Hematopoietic multipotent progenitor cell treated with erythropoietin and hydrocortisone succinate and interleukin-3 and kit ligand, for 15 days (in vitro differentiated cells): ENCODE data around the gene EPHB2.
"Not testable (repeated sequence)": the region's sequence is repeated elsewhere in the genome, so short reads cannot be mapped to it uniquely, and the experiment has no call there.

Experiments used
- DNase-seq: peaks from one replicate; pipeline ENCODE4 v3.0.0-alpha.2; 2015; ENCODE audit warnings: low spot score

The EPHB2 gene

DNA sequence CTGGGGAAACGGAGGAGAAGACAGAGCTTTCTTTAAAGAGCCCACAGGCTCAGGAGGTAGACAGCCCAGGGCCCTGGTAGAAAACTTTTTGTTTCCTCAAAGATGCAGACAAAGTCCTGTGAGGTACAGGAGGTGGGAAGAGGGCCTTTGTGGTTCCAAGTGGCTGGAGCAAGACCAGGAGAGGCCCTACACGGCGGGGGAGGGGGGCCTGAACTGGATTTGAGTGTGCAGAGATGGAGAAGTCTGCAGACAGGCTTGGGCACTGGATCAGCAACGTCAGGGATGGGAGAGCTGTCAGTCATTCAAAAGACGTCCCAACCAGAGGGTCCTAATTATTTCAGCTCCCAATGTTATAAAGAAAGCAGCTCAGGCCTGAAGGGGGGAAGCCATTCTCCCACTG, 126.2 kb downstream of the EPHB2 start:
- DNase-seq: no peak

DNA sequence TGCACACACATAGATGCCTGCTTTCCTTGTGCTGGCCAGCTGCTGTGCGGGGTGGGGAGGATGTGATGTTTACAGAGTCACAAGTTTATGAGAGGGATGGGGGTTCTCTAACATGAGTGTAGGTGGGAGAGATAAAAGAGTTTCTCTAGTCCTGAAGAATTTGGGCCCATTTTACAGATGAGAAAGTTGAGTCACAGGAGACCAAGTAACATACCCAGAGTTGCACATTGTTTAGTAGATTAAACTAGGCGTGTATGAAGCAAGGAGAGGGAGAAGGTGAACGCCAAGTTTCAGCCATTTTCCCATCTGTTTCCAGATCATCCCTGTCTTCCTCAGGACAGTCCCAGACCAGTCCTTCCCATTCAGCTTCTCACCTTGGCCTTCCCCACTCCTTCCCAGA, 126.7 kb downstream of the EPHB2 start:
- no peak for DNase-seq

DNA sequence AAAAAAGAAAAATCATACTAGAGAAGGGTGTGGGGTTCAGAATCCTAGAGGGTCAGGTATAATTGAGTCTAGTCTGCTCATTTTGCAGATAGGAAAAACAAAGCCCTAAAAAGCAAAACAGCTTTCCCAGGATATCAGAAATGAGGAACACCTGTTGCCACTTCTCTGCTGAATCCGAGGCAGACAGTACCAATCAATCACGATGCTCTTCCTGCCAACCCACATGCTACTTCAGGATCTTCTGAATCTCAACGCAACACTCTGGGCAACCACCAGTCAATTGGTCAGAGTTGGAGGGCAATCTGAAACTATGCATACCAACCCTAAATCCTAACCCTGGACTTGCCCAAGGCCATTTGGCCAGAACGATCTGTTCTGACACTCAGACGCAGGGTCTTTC, 128.3 kb downstream of the EPHB2 start:
- DNase-seq: no peak

DNA sequence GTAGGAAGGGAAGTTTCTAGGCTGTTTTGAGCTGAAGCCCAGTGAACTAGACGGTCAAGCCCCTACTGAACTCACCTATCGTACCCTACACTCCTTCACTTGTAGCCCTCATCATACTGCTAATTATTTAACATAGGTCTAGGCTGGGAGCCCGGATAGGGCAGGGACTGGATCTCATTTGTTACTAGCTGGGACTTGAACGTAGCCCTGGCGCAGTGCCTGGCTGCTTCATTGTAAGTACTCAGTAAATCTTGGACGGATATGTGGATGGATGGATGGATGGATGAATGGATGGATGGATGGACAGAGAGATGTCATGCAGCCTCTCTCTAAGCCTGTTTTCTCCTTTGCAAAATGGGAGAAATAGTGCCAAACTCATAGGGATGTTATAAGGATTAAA, 129.2 kb downstream of the EPHB2 start:
- no peak for DNase-seq

DNA sequence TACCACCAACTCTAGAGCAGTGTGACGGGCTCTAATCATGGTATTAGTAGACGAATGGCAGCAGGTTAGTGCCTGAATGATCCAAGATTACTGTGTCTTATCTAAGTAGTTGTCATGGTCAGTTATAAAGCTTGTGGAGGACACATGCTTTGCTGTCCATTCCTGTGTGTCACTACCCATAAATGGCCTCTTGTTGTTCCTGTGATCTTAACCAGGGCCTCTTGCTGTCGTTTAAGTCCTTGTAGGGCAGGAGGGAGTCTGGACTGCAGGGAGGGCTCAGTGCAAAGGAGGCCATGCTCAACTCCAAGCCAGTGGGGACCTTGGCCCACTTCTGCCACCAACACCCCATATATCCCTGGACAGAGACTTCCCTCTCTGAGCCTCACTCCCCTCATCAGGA, 130.5 kb downstream of the EPHB2 start:
- DNase-seq: no peak

DNA sequence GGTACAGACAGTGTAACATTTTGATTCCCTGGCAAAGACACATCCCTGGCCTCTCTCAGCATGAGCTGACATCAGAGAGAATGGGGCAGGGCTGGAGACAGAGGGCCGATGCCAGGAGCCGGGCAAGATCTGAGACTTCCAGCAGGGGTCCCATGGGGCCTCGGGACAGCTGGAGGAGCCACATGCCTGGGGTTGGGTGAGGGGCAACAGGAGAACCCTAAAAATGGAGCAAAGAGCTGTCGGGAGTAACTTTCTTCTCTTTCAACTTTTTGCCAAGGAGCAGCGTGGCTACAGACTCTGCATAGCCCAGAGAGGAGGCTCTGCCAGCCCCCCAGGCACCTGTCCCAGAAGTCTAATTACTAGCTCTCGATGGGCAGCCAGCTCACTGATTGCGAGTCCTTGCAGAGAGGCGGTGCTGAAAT, 131.2 kb downstream of the EPHB2 start:
- DNase-seq: no peak

DNA sequence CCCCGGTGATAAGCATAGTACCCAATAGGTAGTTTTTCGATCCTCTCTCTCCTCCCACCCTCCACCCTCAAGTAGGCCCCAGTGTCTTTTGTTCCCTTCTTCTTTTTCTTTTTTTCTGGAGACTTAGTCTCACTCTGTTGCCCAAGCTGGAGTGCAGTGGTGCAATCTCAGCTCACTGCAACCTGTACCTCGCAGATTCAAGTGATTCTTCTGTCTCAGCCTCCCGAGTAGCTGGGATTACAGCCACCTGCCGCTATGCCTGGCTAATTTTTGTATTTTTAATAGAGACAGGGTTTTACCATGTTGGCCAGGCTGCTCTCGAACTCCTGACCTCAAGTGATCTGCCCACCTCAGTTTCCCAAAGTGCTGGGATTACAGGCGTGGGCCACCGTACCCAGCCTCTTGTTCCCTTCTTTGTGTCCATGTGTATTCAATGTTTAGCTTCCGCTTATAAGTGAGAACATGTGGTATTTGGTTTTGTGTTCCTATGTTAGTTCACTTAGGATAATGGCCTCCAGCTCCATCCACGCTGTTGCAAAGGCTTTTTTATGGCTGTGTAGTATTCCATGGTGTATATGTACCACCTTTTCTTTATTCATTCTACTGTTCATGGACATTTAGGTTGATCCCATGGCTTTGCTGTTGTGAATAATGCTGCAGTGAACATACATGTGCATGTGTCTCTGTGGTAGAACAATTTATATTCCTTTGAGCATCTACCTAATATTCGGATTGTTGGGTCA, 133.0 kb downstream of the EPHB2 start:
- not testable (repeated sequence) for DNase-seq

DNA sequence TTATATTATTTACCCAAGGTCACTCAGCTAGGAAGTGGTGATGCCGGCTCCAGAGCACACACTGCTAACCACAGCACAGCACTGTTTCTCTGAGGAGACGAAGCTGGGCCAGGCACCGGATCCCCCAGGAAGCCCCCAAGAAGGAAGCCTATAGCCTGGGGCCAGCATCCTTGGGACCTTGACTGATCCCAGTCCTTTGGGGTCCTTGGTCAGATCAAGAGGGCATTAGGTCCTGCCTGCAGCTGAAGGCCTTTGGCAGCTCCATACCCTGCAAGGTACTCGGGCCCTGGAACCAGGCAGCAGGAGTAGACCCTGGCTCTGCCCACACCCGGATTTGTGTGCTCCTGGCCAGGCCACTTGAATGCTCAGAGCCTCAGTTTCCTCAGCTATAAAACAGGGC, 134.0 kb downstream of the EPHB2 start:
- DNase-seq: no peak

DNA sequence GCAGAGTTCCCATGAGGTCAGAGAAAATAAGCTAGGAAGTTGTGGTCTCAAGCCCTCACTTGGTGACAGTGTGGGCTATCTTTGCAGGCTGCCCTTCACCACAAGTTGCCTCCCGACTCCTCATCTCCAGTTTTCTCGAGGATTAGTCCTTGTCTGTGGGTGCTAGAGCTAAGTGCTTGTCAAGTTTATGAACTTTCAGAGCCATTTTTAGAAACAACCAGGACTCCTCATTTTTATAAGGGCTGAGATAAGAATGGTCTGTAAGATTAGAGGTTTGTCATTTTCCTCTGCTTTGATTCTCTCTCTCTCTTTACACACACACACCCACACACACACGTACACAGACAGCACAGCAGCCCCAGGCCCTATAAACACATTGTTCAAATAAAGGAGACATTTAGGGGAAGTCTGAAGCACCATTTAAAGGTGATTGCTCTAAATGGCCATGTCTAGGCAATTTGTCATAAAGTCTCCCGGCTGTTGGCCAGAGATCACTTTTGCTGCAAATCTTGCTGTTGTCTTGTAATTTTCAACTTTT, 134.8 kb downstream of the EPHB2 start:
- no peak for DNase-seq

DNA sequence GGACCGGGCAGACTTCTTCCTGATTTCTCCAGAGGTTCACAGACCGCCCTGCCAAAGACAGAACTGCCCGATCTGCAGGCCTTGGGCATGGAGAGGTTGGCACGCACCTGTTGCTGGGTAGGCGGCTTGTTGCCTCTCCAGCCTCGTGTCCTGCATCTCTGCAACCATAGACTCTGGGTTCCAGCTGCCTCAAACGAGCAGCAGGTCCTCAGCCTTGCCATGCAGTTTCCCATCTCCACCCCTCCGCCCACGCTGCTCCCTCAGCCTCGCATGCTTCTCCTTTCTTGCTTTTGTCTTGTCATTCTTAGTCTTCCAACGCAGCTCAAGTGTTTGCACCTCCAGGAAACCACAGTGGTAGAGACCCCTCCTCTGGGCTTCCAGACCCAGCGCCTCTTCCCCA, 135.8 kb downstream of the EPHB2 start:
- no peak for DNase-seq

DNA sequence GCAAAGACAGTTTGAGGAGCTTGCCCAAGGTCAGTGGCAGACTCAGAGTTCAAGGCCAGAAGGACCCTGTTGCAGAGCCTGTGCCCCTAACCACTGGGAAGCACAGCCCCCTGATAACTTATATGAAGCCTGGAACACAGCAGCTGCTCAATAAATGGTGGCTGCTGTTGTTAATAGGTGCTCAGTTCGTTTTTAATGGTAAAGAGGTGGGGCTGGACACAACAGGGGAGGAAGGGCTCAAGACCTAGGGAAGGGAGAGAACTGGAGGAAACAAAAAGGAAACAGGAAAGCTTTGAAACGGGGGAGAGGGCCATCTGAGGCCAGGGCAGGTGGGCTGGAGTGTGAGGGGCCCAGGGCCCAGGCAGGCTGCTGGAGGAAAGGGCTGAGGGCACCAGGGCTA, 136.6 kb downstream of the EPHB2 start:
- no peak for DNase-seq

DNA sequence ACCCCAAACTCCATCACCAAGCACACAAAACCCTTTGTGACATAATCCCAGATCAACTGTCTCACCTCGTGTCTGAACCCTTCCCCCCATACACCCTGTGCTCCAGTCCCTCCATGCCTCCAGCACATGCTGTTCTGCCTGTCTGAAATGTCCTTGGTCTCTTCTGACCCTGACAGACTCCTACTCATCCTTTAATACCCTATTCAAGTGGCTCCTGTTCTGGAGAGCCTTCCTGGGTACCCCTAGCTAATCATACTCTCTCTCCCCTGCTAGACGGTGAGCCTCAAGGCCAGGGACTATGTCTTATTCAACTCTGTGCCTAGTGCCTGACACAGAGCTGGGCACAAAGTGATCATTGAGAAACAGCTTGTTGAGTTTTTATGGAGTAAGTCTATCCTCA, 137.1 kb downstream of the EPHB2 start:
- DNase-seq: no peak

DNA sequence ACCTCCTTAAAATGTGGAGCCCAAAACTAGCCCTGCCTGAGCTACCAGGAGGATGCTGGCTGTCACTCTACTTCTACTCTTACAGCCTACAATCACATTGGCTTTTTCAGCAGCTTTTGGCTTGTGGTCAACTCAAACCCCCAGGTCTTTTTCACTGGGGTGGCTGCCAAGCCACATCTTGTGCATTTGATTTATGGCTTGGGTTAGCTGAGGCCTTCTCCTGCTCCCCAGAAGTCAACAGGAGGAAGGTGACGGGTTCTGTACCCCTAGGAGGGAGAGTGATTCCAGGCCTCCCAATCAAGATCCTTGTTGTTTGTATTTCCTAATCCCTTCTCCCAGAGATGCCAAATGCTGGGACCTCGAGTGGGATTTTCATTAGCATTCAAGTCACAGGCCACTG, 137.8 kb downstream of the EPHB2 start:
- no peak for DNase-seq

DNA sequence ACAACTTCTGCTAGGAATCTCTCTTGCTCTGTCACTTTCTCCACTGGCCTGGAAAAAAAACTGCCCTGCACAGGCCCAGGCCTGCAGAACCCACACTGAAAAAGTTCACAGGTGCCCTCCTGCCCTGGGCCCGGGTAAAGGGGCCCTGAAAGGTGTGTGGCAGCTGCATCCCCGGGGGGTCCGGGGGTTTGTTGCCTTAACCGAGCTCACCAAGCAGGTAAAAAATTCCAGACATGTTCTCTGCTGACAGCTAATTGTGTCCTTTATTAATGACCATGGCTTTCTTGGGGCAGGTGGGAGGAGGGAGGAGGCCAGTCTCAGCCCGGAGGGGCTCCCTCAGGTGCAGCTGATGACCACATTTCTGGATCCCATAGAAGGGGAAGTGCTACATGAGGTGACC, 139.1 kb downstream of the EPHB2 start:
- DNase-seq: no peak

DNA sequence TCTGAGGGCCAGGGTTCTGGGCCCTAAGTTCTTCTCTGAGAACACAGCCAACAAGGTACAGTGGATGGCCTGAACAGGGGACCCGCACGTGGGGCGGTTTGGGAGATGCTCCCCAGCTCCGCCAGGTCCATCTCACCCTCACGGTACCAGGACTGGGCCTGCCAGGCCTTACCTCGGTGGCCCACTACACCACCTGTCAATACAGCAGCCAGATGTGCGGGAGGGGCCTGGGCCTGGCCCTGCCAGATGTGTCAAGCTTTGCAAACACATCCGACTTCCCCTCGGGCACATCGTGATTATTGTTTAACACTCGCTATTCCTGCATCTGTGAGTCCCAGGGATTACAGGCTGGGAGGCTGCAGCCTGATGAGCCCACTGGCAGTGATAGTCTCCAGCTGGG, 139.6 kb downstream of the EPHB2 start:
- DNase-seq: no peak

DNA sequence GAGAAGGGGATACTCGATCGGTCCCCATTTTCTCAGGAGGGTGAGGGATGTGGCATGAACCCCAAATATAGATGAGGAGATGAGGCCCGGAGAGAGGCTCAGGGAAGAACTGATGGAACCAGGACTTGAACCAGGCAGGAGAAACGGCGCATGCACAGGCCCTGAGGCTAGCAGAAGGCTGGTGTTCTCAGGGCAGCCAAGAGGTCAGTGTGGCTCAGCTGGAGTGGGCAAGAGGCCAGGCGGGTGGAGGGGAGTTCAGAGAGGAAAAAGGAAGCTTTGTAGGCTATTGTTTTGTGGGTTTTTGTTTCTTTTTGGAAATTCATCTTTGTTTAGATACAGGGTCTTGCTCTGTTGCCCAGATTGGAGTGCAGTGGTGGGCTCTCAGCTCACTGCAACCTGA, 140.0 kb downstream of the EPHB2 start:
- DNase-seq: no peak

DNA sequence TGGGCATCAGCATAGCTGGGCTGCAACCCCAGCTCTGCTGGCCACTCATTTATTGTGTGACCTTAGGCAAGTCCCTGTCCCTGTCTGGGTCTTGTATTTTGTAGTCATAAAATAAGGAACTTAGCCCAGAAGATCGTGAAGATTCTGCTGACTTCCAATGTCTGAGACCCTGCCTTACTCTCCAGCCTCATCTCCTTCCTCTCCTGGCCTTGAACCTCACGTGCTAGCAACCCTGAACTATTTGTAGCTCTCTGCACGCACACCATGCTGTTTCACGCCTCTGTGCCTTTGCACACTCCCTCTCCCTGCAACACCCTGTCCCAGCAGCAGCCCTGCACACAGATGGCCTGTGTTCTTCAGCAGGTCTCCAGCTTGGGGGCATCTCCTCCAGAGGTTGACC, 140.9 kb downstream of the EPHB2 start:
- no peak for DNase-seq

DNA sequence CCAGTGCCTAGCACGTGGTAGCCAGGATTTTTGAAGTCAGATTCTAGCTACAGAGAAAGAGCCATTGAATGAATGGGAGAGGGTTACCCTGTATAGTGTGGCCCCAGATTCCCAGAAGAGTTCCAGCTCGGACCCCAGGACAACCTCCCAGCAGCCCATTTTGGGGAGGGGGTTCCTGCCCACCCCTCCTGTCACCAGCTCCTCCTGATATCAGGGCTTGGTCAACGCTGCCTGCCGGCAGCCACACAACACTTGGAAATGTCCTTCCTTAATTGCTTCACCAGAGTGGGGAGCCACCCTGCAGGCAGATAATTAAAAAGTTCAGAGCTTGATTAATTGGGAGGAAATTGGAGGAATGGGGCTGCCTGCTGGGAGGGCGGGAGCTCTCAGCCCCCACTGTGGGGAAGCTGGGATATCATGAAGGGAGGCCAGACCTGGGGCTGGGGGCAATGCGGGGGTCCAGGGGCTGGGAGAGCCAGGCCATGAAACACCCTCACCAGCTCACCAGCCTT, 141.6 kb downstream of the EPHB2 start:
- no peak for DNase-seq

DNA sequence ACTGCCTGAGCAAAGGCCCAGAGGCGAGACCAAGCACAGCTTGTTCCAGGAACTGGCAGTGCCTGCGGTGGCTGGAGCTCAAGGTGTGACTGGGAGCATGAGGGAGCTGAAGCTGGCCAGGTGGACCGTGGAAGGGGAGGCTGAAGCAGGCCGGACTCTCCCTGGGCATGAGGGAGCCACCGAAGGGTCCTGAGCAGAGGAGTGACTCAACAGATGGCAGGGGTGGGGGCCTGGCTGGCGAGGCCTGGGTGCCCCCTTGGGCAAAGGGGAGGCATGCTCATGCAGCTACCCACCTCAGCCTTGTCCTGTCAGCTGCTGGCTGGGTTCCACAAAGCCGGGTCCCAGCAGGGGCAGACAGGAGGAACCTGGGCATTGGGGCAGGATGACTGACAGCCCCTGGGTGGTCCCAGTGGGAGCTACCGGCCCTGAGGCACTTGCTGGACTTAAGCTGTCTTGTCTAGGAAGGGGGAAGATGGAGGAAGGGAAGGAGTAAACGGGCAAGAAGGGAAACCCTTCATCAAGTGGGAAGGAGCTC, 143.1 kb downstream of the EPHB2 start:
- DNase-seq: no peak

DNA sequence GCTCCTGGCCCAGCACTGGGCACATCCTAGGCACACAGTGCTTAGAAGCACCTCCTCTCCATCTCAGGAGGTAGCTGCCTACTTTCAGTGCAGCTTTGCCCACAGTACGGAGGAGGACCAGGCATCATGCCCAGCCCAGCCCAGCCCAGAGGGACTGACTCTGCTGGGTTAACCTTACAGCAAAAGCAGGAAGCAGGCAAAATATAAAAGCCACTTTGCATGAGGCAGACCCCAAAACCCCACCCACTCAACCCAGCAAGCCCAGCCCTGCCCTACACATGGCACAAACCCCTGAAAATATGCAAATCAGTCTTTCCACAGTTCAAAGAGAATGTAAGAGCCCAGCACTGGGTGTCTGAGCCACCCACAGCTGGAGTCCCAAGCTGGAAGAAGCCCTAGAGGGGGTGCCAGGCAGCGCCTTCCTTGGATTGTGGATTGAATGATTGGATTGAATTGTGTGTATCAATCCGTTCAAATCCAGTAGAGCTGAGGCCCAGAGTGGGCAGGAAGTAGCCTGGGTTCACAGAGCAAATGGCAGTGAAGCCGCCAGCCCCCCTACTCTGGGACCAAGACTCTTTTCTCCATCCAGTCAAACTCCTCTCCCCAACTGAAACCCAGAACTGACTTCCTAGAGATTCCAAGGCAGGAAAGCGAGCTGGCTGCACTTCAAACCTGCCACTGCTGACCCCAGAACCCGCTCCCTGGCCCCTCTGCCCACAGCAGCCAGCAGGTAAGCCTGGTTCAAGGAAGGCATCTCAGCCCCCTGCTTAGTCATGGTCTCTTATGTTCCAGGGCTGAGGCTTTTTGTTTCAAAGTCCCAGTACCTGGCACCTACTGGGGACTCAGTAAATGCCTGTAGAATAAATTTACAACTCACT, 144.3 kb downstream of the EPHB2 start:
- no peak for DNase-seq

DNA sequence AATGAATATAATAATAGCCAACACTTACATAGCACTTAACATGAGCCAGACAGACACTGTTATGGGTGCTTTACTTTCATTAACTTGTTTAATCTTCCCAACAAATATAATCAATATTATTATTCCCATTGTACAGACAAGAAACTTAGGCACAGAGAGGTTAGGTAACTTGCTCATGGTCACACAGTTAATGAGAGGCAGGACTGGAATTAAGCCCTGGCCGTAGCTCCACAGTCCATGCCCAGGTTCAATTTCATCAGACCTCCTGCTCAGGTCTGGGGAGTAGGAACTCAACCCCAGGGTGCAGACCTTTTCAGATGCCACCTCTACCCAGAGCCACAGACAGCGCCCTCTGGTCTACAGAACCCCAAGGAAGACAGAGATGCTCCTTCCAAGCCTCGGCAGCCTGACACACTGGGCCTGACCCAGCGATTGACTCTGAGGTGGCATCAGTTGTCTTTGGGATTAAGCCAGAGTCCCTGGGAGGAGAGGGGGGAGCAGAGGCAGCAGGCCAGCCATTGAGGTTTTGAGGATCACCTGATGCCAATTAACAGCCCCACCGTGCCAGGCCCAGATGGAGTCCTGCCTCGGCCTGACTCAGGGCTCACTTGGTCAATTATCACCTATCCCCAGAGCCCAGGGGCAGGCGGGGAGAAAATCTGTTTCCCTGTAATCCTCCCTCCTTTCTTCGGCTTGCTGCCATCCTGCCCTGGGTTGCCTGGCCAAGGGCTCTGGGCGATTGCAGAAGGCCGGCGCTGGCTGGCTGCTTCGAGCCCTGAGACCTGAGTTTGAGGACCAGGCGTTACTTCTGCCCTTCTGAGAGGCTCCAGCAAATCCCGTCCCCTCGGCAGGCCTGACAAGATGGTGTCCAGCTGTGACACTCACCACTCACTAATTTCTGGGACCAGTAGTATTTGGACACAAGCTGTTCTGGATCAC, 145.3 kb downstream of the EPHB2 start:
- DNase-seq: no peak

DNA sequence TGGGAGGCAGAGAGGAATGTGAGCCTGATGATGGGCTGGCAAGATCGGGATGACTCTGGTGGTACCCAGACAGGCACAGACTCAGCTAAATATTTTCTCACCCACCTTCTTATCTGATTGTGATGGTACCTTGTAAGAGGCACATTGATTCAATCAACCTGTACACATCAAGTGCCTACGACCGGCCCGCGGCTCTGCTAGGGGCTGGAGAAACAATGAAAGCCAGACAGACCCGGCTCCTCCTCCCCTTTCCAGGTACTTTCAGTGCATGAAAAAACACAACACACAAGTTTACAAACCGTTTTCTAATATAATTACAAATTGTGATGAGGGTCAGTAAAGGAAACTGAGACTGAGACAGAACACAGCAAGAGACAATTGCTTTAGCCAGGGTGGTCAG, 147.0 kb downstream of the EPHB2 start:
- no peak for DNase-seq
